GM12891 (cell line): ENCODE data around the gene PRKCSH.

ENCODE experiments used
- DNase-seq: peaks from one replicate; pipeline ENCODE4 v3.0.0; 2011; ENCODE audit warnings: low spot score; ENCODE audit not compliant: insufficient read length
- FAIRE-seq: peaks from 2 replicates; lab custom pipeline; 2011; peaks lifted over from hg19 to GRCh38; lab: Jason Lieb, UNC
- PAX5 ChIP-seq: IDR thresholded peaks from 2 replicates; pipeline ENCODE4 v1.6.1; 2011; ENCODE audit warnings: low read length, moderate library complexity, mild to moderate bottlenecking; ENCODE audit not compliant: insufficient read depth, severe bottlenecking
- POLR2A ChIP-seq: IDR thresholded peaks from 2 replicates; pipeline ENCODE4 v1.6.1; 2011; ENCODE audit warnings: low read depth, low read length, control low read depth
- POLR2AphosphoS5 ChIP-seq: IDR thresholded peaks from 2 replicates; pipeline ENCODE4 v1.6.1; 2011; ENCODE audit warnings: low read depth, low read length, control low read depth
- POU2F2 ChIP-seq: IDR thresholded peaks from 2 replicates; pipeline ENCODE4 v1.6.1; 2011; ENCODE audit warnings: low read depth, mild to moderate bottlenecking, control low read depth, low read length, moderate library complexity
- SPI1 ChIP-seq: IDR thresholded peaks from 2 replicates; pipeline ENCODE4 v1.6.1; 2011; ENCODE audit warnings: low read depth, low read length, control low read depth
- TAF1 ChIP-seq: IDR thresholded peaks from 2 replicates; pipeline ENCODE4 v1.6.1; 2011; ENCODE audit warnings: low read depth, low read length, control low read depth

The PRKCSH gene

GRCh38 chr19:11485245-11485837 lies 49.9 kb downstream of the PRKCSH start:
- FAIRE-seq (no peak), DNase-seq (no peak)
- TF ChIP-seq SPI1 = no peak
- TF ChIP-seq POLR2AphosphoS5 = no peak
- TF ChIP-seq TAF1 = no peak
- no peak for TF ChIP-seq POLR2A
- TF ChIP-seq POU2F2 = no peak
- no peak for TF ChIP-seq PAX5

- no peak for FAIRE-seq
- no peak for DNase-seq
- TF ChIP-seq TAF1 (no peak), SPI1 (no peak), PAX5 (no peak), POU2F2 (no peak), POLR2AphosphoS5 (no peak), POLR2A (no peak)
Measured at GRCh38 chr19:11486661-11487503, 51.4 kb downstream of the PRKCSH start.

GRCh38 chr19:11489378-11489777 lies 53.9 kb downstream of the PRKCSH start:
- no peak for TF ChIP-seq SPI1
- TF ChIP-seq POU2F2 = no peak
- TF ChIP-seq PAX5 = no peak
- no peak for TF ChIP-seq POLR2A
- no peak for TF ChIP-seq TAF1
- no peak for TF ChIP-seq POLR2AphosphoS5
- DNase-seq = no peak
- FAIRE-seq = no peak

GRCh38 chr19:11494634-11495285 lies 59.3 kb downstream of the PRKCSH start:
- TF ChIP-seq TAF1 (no peak), SPI1 (no peak), POLR2A (no peak), POU2F2 (no peak), PAX5 (no peak), POLR2AphosphoS5 (no peak)
- DNase-seq = no peak
- no peak for FAIRE-seq

GRCh38 chr19:11495481-11495880 lies 60.0 kb downstream of the PRKCSH start:
- no peak for DNase-seq
- TF ChIP-seq PAX5 (no peak), TAF1 (no peak), POLR2A (no peak), SPI1 (no peak), POU2F2 (no peak), POLR2AphosphoS5 (no peak)
- no peak for FAIRE-seq

GRCh38 chr19:11495885-11496284 lies 60.5 kb downstream of the PRKCSH start:
- FAIRE-seq (no peak), DNase-seq (no peak)
- no peak for TF ChIP-seq PAX5
- TF ChIP-seq POLR2A = no peak
- TF ChIP-seq SPI1 = no peak

- no peak for TF ChIP-seq POU2F2
- peak; percentile 47 for FAIRE-seq
- DNase-seq = peak; percentile 76
Measured at GRCh38 chr19:11496391-11497163, 61.1 kb downstream of the PRKCSH start.

- no peak for TF ChIP-seq POLR2A
- TF ChIP-seq POU2F2 = no peak
- no peak for FAIRE-seq
- DNase-seq = no peak
Measured at GRCh38 chr19:11499220-11499726, 63.8 kb downstream of the PRKCSH start.

GRCh38 chr19:11499890-11500420 lies 64.5 kb downstream of the PRKCSH start:
- FAIRE-seq (no peak), DNase-seq (no peak)
- TF ChIP-seq PAX5 (no peak), POLR2AphosphoS5 (no peak), TAF1 (no peak), POU2F2 (no peak), POLR2A (no peak), SPI1 (no peak)
